ENCODE results near the gene IL17REL.
"Not testable (repeated sequence)": the region's sequence is repeated elsewhere in the genome, so short reads cannot be mapped to it uniquely, and the experiment has no call there.

IL17REL gene

DNA sequence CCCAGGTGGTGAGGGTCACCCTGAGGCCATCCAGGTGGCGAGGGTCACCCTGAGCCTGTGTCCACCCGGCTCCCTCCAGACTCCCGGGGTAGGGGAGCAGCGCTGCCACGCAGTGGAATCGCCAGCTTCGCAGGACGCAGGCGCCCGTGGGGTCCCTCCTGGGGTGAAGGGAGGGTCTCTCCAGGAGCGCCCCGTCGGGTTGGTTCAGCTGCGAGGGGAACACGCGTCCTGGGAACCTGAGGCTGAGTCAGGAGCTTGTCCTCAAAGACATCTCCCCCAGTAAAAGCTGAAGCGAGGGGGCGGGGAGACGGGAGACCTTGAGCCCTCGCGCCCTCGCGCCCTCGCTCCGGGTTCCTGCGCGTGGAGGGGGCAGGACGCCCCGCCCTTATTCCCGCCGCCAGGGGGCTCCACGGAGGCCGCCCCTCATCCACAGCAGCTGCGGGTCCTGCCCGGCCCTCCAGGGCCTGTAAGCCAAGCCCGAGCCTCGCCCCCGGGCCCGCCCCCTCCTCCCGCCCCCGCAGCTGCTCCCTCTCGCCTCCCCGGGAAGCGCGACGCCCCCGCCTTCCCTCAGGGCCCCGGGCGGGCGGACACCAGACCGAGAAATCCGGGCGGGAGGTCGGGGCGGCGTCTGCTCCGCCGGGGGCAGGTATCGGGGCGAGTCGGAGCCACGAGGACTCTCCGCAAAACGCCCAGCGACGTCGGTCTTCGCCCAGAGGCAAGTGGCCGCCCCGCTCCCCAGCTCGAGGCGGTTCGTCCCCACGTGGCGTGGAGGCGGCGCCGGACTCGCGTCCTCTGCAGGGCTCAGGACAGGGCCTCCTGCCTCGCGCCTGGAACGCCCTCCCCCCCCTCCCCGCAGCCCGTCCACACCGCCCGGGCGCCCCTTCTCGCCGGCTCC is 29.2 kb downstream of the IL17REL start:
- no peak for FAIRE-seq

DNA sequence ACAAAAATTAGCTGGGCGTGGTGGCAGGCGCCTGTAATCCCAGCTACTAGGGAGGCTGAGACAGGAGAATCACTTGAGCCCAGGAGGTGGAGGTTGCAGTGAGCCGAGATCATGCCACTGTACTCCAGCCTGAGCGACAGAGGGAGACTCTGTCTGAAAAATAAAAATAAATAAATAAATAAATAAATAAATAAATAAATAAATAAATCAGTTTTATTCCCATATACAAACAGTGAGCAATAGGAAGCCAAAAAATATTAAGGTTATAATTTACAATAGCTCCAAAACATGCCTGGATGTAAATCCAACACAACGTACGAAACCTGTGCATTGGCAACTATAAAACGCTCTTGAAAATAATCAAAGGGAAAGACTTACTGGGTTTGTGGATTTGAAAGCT is 30.8 kb downstream of the IL17REL start:
- FAIRE-seq: not testable (repeated sequence)

DNA sequence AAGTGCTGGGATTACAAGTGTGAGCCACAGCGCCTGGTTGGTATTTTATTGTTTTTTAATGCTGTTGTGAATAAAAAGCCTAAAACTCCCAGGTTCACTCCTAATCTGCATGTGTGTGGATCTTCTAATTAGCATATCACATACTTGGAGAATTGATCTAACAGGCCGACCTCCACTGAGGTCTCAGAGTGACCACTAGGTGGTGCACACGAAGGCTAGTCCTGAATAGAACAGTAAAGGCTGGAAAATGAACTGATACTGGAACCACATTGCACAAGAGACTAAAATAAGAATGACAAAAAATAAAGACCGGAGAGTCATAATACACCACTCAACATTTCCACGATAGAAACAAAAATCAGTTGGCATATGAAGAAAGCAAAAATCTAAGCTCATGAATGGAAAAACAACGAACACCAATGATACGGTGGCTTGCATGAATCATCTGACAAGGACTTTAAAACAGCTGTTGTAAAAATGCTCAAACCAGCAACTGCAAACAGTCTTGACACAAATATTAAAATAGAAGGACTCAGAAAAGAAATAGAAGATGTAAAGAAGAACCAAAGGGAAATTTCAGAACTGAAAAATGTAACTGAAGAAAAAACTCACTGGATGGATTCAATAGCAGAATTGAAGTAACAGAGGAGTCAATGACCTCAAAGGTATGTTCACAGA is 32.8 kb downstream of the IL17REL start:
- FAIRE-seq: no peak

DNA sequence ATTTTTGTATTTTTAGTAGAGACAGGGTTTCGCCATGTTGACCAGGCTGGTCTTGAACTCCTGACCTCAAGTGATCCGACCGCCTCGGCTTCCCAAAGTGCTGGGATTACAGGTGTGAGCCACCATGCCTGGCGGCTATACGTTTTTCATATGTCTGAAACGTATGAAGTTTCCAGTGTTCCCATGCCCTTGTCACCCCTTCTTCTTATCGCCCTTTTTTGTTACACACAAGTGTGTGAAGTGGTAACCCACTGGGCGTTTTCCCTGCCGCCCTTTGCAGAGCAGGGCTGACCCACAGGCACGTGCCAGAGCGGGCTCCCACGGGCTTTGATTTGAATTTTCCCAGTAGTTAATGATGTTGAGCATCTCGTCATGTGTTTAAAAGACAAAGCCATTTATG is 35.0 kb downstream of the IL17REL start:
- no peak for FAIRE-seq

DNA sequence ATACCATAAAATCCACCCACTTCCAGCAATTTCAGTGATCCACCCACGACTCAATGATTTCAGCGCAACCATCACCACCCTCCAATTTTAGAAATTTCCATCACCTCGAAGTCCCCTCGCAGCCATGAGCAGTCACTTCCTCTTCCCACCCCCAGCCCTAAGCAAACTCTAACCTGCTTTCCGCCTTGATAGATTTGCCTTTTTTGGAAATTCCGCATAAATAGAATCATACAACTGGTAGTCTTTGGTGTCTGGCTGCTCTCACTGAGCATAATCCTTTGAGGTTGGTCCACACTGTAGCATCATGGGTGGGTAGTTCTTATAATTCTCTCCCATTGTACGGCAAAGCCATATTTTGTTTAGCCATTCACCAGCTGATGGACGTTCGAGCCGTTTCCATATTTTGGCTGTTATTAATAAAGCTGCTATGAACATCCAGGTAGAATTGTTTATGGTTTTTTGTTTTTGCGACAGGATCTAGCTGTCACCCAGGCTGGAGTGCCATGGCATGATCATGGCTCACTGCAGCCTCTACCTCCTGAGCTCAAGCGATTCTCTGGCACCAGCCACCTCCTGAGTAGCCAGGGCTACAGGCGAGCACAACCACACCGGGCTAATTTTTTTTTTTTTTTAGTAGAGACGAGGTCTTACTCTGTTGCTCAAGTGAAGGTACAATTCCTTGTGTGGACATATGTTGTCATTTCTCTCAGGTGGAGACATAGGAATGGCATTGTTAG is 36.0 kb downstream of the IL17REL start:
- FAIRE-seq: no peak

DNA sequence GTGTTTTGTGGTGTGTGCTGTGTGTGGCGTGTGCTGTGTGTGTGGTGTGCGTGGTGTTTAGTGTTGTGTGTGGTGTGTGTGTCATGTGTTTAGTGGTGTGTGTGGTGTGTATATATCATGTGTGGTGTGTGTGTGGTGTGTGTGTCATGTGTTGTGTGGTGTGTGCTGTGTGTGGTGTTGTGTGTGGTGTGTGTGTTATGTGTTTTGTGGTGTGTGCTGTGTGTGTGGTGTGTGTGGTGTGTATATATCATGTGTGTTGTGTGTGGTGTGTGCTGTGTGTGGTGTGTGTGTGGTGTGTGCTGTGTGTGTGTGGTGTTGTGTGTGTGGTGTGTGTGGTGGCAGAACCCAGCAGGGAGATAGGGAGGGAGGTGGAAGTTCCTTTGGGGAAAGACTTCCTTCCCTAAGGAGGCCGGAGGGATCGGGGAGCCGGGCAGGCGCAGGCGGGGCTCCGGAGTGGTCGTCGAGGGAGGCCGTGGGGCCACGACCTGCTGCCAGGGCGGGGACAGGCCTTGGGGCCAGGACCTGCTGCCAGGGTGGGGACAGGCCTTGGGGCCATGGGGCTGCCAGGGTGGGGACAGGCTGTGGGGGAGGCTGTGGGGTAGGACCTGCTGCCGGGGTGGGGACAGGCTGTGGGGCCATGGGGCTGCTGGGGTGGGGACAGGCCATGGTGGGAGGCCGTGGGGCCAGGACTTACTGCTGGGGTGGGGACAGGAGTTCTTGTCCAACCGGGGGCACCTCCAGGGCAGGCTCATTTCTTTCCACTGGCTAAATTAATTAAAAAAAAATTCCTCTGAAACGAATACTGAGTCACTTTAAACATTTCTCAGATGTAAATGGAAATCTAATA is 36.8 kb downstream of the IL17REL start:
- no peak for FAIRE-seq

DNA sequence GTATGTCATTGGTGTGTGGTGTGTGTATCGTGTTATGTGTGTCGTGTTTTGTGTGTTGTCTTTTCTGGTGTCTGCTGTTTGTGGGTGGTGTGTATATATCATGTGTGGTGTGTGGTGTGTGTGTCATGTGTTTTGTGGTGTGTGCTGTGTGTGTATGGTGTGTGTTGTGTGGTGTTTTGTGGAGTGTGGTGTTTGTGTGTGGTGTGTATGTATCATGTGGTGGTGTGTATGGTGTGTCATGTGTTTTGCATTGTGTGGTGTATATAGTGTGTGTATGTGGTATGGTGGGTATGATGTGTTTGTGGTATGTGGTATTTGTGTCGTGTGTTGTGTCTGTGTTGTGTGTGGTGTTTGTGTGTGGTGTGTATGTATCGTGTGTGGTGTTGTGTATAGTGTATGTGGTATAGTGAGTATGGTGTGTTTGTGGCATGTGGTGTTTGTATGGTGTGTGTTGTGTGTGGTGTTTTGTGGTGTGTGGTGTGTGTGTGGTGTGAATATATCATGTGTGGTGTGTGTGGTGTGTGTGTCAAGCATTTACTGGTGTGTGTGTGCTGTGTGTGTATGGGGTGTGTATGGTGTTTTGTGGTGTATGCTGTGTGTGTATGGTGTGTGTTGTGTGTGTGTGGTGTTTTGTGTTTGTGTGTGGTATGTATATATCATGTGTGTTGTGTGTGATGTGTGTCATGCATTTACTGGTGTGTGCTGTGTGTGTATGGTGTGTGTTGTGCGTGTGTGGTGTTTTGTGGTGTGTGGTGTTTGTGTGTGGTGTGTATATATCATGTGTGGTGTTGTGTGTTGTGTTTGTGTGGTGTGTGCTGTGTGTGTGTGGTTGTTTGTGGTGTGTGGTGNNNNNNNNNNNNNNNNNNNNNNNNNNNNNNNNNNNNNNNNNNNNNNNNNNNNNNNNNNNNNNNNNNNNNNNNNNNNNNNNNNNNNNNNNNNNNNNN is 39.3 kb downstream of the IL17REL start:
- no peak for FAIRE-seq

DNA sequence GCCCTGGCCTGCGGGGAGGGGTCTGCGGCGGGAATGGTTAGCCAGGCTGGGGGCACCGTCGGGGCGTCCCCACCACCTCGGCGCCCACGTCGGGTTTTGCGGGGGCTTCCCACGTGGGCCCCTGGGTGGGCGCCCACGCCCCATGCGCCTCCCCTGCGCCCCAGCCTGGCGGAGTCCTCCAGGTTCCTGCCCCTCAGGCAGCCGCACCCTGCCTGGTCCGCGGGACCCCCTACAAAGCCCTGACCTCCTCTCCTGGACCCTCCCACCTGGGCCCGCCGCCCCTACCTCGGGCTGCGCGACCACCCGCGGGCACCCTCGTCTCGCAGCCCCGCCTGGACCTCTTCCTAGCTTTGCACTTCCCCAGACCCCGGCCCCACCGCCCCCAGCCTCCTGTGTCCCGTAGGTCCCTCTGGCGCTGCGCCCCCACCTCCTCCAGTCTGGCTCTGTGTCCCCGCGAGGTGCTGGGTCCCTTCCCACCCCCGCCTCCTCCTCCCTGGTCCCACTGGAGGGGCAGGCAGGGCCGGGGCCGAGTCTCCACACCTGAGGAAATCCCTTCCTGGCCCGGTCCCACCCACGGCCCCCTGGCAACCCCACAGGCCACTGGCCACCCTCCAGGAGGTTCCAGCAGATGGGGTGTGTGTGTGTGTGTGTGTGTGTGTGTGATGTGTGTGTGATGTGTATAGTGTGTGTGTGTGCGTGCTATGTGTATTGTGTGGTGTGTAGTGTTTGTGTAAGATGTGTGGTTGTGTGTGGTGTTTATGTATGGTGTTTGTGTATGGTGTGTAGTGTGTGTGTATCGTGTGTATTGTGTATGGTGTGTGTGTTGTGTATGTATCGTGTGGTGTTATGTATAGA is 40.2 kb downstream of the IL17REL start:
- FAIRE-seq: no peak

DNA sequence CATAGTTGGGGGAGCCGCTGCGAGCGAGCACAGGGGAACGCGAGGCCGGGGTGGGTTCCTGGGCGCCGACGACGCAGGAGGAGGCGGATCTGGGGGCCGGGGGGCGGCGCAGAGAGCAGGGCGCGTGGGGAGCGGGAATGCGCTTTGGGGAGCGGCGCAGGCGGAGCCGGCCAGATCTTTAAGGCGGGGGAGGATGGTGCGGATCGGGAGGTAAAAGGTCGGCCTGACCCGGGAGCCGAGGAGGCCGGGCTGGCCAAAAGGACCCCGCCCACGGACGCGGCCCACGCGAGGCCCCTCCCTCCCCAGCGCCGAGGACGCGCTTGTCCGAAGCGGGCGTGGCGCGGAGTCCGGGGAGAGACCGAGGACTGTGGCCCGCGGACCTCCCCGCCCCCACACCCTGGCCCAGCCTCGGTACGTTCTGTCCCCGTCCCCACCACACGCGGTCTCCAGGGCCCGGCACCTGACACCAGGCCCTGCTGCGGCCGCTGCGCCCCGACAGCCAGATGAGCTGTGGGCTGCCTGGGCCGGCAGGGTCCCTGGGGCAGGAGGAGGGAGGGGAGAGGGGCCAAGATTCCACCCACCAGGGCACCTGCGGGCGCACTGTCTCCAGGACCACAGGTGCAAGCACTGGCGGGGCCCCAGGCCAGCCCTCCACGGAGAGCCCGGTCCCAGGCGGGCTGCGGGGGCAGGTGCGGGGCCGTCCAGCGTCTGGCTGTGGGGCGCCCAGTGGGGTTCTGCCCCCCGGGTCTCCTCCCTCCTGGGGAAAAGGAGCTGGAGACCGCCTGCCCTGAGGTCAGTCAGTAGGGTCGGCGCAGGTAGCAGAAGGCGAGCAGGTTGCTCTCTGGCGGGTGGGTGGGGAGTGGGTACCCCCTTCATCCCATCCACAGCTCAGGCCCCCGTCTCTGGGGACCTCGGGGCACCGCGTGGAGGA is 41.1 kb downstream of the IL17REL start:
- FAIRE-seq: no peak

DNA sequence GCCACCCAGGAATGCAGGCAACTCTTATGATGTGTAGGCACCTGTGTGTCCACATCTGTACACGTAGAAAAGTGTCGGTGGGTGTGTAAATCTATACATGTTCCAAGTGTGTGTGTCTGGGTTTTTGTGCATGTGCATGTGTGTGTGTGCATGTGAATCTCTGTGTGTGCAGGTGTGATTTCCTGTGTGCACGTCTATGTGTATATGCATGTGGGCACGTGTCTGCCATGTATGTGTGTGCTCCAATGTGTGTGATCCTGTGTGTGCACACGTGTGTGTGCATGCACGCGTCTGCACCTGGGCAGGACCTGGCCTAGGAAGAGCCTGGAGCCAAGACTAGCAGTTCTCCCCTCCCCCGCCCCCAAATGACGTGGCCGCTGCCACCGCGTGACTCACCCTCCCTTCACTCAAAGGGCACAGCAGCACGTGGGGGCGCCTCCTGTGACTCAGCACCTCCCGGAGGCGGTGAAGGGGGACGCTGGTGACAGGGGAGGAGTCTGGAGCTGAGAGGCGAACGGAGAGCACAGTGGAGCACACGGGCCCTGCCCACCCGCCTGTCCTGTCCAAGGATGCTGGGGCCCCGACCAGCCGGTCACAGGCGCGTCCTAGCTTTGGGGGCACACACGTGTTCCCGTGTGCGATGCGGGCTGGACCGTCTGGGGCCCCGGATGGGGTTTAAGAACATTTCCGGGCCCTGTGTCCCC is 41.9 kb downstream of the IL17REL start:
- FAIRE-seq: peak; percentile 84

DNA sequence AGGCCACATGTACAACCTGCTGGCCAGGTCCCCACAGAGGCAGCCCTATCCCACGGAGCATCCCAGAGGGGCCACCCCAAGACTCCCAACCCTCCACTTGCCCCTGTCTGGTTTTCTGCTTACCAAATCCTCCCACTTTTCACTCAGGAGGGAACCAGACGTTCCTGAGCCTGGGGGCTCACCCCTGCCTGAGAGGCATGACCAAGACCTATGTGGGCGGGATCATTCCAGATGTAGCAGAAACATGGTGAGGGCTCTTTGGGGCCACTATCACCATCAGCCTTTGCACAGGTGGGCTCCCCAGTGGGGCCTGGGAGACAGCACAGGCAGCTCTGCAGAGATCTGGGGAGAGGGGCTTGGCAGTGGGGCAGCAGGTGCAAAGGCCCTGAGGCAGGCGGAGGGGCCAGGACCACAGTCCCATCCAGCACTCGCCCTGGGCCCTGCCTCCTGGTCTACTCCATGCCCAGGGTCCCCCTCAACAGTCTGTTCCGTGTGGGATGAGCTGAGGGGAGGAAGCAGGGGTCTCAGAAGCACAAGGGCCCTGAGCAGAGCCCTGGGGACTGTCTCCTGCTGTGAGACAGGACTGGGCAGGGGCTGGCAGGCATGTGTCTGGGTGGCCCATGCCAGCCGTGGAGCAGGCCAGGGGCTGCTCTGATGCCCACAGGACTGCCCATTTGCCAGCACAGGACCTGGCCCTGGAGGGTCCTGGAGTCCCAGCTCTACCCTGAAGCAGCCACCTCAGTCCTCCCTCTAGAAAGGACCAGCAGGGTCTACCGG is 42.6 kb downstream of the IL17REL start:
- FAIRE-seq: no peak

DNA sequence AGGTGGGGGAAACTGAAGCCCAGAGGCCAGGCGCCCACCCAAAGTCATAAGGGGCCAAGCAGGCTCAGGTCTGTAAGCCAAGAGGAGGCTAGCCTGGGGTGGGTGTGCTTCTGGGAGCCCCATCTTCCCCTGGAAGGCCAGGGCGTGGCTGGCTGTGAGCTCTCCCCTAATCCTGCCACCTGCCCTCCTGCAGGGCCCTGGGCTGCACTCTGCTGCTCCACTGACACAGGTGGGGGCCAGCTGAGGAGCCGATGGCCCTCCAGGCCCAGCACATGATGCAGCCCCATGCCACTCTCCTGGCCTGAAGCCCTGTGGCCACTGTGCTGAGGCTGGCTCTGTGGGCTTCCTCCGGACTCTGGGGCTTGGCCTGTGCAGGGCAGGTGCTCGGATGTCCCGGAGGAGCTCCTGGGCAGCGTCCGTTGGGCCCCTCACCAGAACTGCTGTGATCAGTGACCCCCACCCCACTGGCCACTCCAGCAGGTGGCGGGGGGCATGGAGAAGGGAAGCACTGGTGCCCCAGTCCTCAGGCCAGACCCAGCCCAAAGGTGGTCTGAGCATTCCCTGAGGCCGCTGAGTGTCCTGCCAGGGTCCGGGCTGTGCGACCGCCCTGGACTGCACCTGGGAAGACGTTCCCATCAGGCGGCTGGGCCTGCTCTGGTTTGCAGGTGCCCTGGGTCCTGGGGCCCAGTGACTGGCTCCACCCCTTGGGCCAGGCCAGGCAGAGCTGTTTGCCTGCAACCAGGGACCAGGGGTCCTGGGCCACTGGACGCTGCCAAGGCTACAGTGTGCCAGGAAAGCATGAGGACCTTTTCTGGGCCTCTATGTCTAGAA is 43.5 kb downstream of the IL17REL start:
- no peak for FAIRE-seq

DNA sequence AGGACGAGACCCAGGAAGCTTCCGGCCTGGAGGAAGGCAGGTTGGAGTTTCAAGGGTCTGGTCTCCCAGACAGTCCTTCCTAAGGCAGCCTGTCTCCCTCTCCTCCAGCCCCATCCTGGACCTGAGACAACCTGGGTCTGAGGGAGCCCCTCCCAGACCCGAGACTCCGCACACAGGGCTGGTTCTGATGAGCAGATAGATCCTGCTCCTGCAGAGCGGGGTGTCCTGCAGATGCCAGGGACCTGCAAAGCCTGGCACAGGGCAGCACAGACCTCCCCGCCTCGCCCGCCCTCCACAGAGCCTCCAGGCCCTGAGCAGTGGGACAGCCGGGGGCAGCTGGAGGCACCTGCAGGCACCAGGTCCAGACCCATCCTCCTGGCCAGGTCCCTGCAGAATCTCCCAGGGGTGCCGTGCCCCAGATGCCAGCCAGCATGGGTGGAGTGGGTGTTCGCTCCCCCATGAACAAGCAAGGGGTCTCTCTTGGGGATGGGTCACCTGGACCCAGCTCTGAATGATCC is 44.2 kb downstream of the IL17REL start:
- FAIRE-seq: no peak

DNA sequence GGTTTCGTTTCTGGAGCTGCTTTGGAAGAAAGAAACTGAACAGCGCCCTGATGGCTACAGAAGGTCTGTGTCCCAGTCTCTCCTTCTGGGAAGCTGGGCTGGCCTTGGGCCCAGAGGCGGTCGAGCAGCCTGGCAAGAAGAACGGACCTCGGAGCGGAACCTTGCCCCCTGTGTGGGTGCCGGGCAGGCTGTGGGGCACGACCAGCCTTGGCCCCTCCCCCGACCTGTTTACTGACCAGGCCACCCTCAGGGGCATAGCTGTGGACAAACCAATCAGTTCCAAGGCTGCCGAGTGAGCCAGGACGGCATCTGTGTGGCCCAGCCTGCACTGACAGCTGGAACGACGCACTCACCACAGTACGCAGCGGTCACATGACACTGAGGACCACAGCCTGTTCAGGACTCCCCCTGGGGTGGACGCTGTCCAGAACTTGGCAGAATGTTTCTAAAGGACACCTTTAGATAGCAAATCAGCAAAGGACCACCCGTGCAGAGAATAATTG is 44.8 kb downstream of the IL17REL start:
- FAIRE-seq: no peak

DNA sequence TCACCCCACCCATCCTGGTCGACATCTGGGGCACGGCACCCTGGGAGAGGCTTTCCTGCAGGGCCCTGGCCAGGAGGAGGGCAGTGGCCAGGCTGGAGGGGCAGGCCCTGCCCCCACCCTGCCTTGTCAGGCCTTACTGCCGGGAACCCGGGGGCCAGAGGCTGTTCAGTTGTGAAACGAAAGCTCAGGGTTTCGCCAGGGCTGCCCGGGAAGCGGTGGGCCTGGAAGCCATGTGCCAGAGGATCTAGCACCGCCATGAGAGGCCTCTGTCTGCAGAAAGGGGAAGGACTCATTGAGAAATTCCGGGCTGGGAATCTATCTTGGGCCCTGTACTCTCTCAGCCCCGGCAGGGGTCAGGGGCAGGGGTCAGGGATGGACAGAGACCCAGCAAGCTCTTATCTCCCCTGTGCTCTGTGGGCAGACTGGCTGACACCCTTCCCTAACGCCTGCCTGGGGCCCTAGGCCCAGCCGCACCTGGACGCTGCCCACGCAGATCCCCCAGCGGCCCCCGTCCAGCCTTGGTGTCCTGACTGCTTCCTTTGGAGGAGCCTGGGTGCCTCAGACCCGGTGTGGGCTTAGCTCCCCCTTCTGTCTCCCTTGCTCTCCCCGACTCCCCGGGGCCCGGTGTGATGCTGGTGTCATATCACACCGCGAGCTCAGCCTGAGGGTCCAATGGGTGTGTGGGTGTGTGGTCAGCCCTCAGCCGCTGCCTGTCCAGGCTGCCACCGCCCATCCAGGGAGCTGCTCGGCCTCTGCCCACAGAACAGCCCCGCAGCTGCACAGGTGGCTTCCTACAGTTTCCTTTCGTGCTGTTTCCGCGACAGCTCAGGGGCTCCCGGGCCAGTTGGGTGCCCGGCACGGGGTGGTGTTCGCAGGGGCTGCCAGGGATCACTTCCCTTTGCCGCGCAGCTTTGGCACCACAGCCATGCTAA is 45.5 kb downstream of the IL17REL start:
- no peak for FAIRE-seq
